Measurements from ENCODE around the gene RGS6.

Gene RGS6

DNA sequence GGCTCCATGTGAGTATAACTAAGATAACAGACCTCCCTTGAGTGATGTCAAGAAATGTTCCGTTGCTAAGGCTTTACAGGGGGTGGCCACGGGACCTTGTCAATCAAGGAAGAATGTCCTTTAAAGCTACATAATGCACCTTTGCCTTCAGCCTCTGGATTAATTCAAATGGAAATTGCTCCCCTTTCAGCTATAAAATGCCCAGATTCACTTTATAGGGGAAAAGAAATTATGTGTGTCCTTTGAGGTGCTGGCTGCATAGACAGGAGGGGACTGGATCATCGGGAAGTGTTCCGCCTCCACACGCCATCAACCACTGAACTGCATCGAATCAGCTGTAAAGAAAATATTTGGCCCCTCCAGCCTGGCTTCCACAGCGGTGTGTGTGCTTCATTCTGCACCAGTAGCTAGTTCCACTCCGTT, 546.3 kb downstream of the RGS6 start:
- H3K27ac ChIP-seq (ENCODE audit: low read depth, low read length) = no peak overlapping the region
- no peaks in the 10 kb centered on the region for H3K36me3 ChIP-seq (ENCODE audit: control insufficient read depth, insufficient read depth, low read length)
- no peak overlapping the region for H3K9ac ChIP-seq (ENCODE audit: low read length)
- H3K27me3 ChIP-seq (ENCODE audit: control insufficient read depth, insufficient read depth, low read length) = no peaks in the 10 kb centered on the region
- H3K4me3 ChIP-seq (ENCODE audit: low read length) = no peak overlapping the region
- no peaks in the 10 kb centered on the region for H3K4me1 ChIP-seq (ENCODE audit: control insufficient read depth, insufficient read depth, low read length)

DNA sequence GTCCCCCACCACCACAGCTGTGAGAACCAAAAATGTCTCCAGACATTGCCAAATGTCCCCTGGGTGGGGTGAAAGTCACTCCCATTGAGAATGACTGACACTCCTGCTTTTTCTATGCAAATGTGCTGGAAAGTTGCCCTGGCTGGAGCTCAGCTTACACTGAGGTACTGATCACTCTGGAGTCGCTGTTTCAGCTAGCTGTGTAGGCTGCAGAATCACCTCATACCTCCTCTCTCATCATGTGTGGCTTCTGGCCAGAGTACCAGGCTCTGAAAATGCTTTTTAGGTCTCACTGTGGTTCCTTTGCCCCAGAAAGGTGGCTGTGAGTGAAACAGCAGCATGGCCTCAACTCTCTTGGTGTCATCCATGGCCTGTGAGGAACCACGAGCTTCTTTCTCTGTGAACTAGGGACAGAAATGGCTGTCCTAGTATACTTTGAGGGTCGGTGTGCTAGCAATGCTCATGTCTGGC, 547.3 kb downstream of the RGS6 start:
- no peak overlapping the region for H3K4me3 ChIP-seq (ENCODE audit: low read length)
- H3K27ac ChIP-seq (ENCODE audit: low read depth, low read length) = no peak overlapping the region
- H3K9ac ChIP-seq (ENCODE audit: low read length) = no peak overlapping the region
- no peaks in the 10 kb centered on the region for H3K27me3 ChIP-seq (ENCODE audit: control insufficient read depth, insufficient read depth, low read length)
- H3K36me3 ChIP-seq (ENCODE audit: control insufficient read depth, insufficient read depth, low read length) = no peaks in the 10 kb centered on the region
- H3K4me1 ChIP-seq (ENCODE audit: control insufficient read depth, insufficient read depth, low read length) = no peaks in the 10 kb centered on the region

DNA sequence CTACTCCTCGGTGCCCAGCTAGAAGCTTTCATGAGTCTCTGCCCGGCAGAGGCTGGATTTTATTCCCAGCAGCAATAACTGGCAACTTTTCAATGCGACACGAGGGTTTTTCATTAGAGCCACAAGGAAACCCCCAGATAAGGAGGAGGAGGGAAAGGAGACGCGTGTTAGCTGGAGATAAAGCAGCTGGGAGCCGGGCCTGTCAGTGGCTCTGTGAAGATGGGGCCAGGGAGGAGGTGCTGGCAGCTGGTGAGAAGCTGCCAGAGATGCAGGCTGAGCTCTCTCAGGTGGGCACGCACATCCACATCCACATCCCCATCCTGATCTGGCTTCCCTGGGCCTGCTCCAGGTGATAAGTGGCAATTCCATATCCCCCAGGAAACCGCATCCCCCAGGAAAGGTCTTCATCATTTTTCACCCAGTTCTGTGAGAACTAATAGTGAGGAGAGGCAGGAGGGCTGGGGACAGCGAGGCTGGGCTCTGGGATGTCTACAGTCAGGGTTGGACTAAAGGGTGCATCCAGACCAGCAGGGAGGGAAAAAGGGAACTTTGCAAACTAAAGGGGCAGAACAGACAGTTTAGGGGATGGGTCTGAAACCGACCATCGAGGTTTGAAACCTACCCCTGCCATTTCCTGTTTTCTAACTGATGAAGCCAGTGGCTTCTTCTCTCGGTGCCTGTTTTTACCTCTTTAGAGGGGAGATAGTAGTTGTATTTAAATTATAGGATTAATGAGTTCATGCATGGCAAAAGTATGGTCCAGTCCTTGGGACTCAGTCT, 548.4 kb downstream of the RGS6 start:
- Histone ChIP-seq H3K9ac (ENCODE audit: low read length) (no peak overlapping the region), H3K27ac (ENCODE audit: low read depth, low read length) (no peak overlapping the region), H3K4me1 (ENCODE audit: control insufficient read depth, insufficient read depth, low read length) (no peaks in the 10 kb centered on the region), H3K27me3 (ENCODE audit: control insufficient read depth, insufficient read depth, low read length) (no peaks in the 10 kb centered on the region), H3K4me3 (ENCODE audit: low read length) (no peak overlapping the region), H3K36me3 (ENCODE audit: control insufficient read depth, insufficient read depth, low read length) (no peaks in the 10 kb centered on the region)

DNA sequence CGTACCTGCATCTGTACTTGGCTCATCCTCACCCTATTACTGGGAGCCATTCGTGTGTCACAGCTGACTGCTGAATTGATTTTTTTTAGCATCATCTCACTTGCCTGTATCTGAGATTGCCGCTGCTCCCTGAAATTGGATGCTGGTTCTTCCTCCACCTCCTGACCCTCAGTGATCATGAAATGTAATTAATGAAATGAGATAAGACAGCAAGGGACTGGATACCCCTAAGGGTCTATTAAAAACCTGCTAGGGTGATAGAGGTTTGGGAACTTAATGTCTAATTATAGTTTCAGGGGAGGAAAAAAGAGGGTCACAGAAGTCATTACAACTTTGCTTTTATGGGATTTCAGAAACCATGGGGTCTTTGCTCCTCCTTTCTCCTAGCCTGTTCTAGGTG, 551.1 kb downstream of the RGS6 start:
- Histone ChIP-seq H3K4me1 (ENCODE audit: control insufficient read depth, insufficient read depth, low read length) (no peaks in the 10 kb centered on the region), H3K27me3 (ENCODE audit: control insufficient read depth, insufficient read depth, low read length) (no peaks in the 10 kb centered on the region), H3K27ac (ENCODE audit: low read depth, low read length) (no peak overlapping the region), H3K36me3 (ENCODE audit: control insufficient read depth, insufficient read depth, low read length) (no peaks in the 10 kb centered on the region), H3K4me3 (ENCODE audit: low read length) (no peak overlapping the region), H3K9ac (ENCODE audit: low read length) (no peak overlapping the region)

DNA sequence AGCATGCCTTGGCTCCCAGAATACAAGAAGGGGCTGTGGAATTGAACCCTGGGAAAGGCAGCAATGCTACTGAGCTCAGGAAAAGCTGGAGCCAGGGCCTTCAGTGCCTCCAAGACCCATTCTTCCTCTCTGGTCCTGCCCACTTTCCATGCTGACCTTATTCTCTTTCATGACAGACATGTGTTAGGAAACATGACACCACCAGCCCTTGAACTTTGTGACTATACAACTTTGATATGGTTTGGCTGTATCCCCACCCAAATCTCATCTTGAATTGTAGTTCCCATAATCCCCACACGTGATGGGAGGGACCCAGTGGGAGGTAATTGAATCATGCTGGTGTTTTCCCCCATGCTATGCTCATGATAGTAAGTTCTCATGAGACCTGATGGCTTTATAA, 553.5 kb downstream of the RGS6 start:
- Histone ChIP-seq H3K36me3 (ENCODE audit: control insufficient read depth, insufficient read depth, low read length) (no peaks in the 10 kb centered on the region), H3K27me3 (ENCODE audit: control insufficient read depth, insufficient read depth, low read length) (no peaks in the 10 kb centered on the region), H3K4me1 (ENCODE audit: control insufficient read depth, insufficient read depth, low read length) (no peaks in the 10 kb centered on the region), H3K4me3 (ENCODE audit: low read length) (no peak overlapping the region), H3K9ac (ENCODE audit: low read length) (no peak overlapping the region), H3K27ac (ENCODE audit: low read depth, low read length) (no peak overlapping the region)

DNA sequence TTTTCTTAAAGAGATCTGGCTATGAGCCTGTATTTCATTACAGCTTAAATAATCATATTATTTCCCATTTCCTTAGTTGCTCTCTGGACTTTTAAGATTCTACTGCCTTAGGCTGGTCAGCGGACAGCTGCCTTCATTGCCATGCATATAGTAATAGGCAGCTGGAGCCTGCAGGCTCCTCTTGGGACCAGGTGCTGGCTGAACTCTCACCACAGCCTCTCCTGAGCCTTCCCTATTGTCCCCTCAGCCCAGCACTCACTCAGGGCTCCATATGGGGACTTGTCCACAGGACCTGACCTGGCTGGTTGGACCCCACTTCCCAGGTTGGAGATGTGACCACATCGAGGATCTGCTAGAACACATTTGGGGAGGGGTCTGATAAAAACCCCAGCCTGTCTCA, 556.3 kb downstream of the RGS6 start:
- H3K27ac ChIP-seq (ENCODE audit: low read depth, low read length) = no peak overlapping the region
- no peak overlapping the region for H3K9ac ChIP-seq (ENCODE audit: low read length)
- H3K27me3 ChIP-seq (ENCODE audit: control insufficient read depth, insufficient read depth, low read length) = no peaks in the 10 kb centered on the region
- no peak overlapping the region for H3K4me3 ChIP-seq (ENCODE audit: low read length)
- no peaks in the 10 kb centered on the region for H3K4me1 ChIP-seq (ENCODE audit: control insufficient read depth, insufficient read depth, low read length)
- H3K36me3 ChIP-seq (ENCODE audit: control insufficient read depth, insufficient read depth, low read length) = no peaks in the 10 kb centered on the region

DNA sequence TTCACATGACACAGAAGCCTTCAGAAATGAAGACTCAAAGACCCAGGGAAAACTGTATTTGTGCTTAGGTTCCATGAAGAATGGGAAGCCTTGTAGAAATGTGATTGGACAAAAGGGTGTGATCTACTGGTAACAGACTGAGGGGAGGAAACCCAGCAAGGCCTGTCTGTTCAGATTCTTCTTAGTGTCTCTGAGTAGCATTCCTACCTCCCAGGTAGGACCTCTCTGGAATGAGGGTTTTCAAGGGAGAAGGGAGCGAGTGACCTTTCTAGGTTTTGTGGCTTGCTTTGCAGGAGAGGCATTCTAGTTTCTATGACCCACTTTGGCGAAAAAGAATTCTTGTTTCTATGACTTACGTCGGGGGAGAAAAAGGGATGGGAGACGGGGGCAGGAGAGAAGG, 560.0 kb downstream of the RGS6 start:
- Histone ChIP-seq H3K36me3 (ENCODE audit: control insufficient read depth, insufficient read depth, low read length) (no peaks in the 10 kb centered on the region), H3K27ac (ENCODE audit: low read depth, low read length) (no peak overlapping the region), H3K4me1 (ENCODE audit: control insufficient read depth, insufficient read depth, low read length) (no peaks in the 10 kb centered on the region), H3K4me3 (ENCODE audit: low read length) (no peak overlapping the region), H3K9ac (ENCODE audit: low read length) (no peak overlapping the region), H3K27me3 (ENCODE audit: control insufficient read depth, insufficient read depth, low read length) (no peaks in the 10 kb centered on the region)

DNA sequence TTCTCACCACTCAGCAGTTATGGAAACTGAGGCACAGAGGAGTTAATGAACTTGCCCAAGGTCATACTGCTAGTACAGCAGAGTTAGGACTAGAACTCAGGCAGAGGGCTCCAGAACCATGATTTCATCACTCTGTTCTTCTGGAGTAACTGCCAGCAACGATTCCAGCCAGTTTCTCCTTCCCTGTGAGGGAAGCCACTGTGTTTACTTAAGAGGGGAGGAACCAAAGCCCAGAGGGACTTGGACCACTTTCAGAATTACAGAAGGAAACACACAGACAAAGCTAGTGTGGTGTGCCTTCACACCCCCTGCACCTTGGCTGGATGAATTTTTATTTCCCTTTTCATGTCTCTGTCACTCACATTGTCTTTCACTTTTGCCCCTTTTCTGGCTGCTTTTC, 563.4 kb downstream of the RGS6 start:
- no peak overlapping the region for H3K27ac ChIP-seq (ENCODE audit: low read depth, low read length)
- no peak overlapping the region for H3K9ac ChIP-seq (ENCODE audit: low read length)
- no peak overlapping the region for H3K4me3 ChIP-seq (ENCODE audit: low read length)
- no peaks in the 10 kb centered on the region for H3K27me3 ChIP-seq (ENCODE audit: control insufficient read depth, insufficient read depth, low read length)
- no peaks in the 10 kb centered on the region for H3K4me1 ChIP-seq (ENCODE audit: control insufficient read depth, insufficient read depth, low read length)
- no peaks in the 10 kb centered on the region for H3K36me3 ChIP-seq (ENCODE audit: control insufficient read depth, insufficient read depth, low read length)

DNA sequence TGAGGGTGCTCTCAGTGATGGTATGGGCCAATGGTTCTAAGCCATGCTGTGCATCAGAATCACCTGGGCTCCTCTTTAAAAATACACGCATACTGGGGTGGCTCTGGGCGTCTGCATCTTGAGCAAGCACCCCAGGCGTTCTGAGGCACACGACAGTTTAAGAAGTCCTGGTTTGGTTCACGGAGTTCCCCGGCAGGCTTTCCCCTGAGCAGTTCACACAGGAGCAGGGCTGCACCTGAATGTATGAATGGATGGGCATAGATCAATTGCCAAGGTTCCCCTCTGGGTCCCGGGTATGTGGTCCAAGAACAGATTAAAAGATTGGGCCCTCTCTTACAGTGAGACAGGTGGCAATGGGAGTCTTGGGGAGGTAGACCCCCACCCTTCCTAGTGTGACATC, 566.4 kb downstream of the RGS6 start:
- Histone ChIP-seq H3K4me1 (ENCODE audit: control insufficient read depth, insufficient read depth, low read length) (no peaks in the 10 kb centered on the region), H3K27ac (ENCODE audit: low read depth, low read length) (no peak overlapping the region), H3K36me3 (ENCODE audit: control insufficient read depth, insufficient read depth, low read length) (no peaks in the 10 kb centered on the region), H3K27me3 (ENCODE audit: control insufficient read depth, insufficient read depth, low read length) (no peaks in the 10 kb centered on the region), H3K9ac (ENCODE audit: low read length) (no peak overlapping the region), H3K4me3 (ENCODE audit: low read length) (no peak overlapping the region)

DNA sequence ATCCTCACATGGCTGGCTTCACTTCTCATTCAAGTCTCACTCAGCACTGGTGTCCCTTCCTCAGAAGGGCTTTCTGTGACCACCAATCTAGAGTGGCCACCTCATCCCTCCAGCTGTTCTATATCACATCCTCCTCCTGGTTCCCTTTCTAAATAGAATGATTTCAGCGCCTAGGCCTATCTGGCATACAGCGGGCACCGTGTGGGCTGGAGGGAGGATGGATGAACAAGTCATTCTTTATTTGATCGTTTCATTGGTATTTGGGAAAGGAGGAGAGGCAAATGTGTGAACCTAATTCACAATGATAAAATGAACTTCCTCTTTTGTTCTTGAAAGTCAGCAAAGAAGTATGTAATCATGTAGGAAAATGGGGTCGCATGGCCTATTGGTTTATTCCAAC, 567.5 kb downstream of the RGS6 start:
- H3K27ac ChIP-seq (ENCODE audit: low read depth, low read length) = no peak overlapping the region
- no peaks in the 10 kb centered on the region for H3K36me3 ChIP-seq (ENCODE audit: control insufficient read depth, insufficient read depth, low read length)
- no peaks in the 10 kb centered on the region for H3K27me3 ChIP-seq (ENCODE audit: control insufficient read depth, insufficient read depth, low read length)
- no peak overlapping the region for H3K9ac ChIP-seq (ENCODE audit: low read length)
- H3K4me3 ChIP-seq (ENCODE audit: low read length) = no peak overlapping the region
- H3K4me1 ChIP-seq (ENCODE audit: control insufficient read depth, insufficient read depth, low read length) = no peaks in the 10 kb centered on the region

DNA sequence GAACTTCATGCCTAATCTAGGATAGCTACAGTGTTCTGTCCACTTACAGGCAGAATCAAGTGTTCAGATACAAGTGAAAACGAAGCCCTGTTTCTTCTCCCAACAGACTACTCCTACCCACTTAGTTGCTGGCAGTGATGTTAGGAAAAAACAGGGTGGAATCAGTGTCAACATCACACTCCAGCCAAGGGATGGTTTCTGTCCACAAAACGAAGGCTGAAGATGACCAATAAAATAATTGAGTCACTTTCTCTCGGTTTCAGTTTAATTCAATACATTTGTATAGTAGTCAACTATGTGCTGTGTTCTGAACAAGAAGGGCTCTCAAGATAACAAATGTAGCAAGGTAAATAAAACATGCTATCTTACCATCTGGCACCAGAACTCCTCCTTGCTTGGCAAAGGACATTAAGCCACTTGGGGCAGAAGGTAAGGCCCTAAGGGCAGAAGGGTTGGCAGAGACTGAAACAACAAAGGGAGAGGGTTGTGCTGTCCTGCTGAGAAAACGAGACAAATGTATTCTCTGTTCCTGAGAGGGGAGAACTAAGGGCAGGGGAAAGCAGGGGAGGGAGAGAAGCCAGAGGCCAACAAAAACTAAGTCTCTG, 568.1 kb downstream of the RGS6 start:
- Histone ChIP-seq H3K27ac (ENCODE audit: low read depth, low read length) (no peak overlapping the region), H3K4me1 (ENCODE audit: control insufficient read depth, insufficient read depth, low read length) (no peaks in the 10 kb centered on the region), H3K36me3 (ENCODE audit: control insufficient read depth, insufficient read depth, low read length) (no peaks in the 10 kb centered on the region), H3K4me3 (ENCODE audit: low read length) (no peak overlapping the region), H3K27me3 (ENCODE audit: control insufficient read depth, insufficient read depth, low read length) (no peaks in the 10 kb centered on the region), H3K9ac (ENCODE audit: low read length) (no peak overlapping the region)

DNA sequence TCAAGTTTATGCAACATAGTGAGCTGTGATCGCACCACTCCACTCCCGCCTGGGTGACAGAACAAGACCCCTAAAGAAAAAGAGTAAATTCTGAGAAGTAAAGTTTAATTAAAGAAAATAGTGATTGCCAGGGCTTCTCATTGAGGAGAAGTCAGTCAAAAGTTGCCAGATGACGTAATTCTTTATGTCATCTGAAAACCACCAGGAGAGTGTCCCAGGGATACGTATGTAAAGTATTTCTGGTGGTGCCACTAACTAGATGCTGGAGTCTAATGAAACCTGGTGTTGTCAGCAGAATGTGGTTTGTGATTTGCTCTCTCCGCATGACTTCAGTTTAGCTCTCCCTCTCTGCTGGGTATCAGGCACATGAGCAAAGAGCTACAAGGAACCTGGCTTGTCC, 569.2 kb downstream of the RGS6 start:
- no peaks in the 10 kb centered on the region for H3K27me3 ChIP-seq (ENCODE audit: control insufficient read depth, insufficient read depth, low read length)
- H3K36me3 ChIP-seq (ENCODE audit: control insufficient read depth, insufficient read depth, low read length) = no peaks in the 10 kb centered on the region
- H3K9ac ChIP-seq (ENCODE audit: low read length) = no peak overlapping the region
- no peaks in the 10 kb centered on the region for H3K4me1 ChIP-seq (ENCODE audit: control insufficient read depth, insufficient read depth, low read length)
- no peak overlapping the region for H3K4me3 ChIP-seq (ENCODE audit: low read length)
- H3K27ac ChIP-seq (ENCODE audit: low read depth, low read length) = no peak overlapping the region

DNA sequence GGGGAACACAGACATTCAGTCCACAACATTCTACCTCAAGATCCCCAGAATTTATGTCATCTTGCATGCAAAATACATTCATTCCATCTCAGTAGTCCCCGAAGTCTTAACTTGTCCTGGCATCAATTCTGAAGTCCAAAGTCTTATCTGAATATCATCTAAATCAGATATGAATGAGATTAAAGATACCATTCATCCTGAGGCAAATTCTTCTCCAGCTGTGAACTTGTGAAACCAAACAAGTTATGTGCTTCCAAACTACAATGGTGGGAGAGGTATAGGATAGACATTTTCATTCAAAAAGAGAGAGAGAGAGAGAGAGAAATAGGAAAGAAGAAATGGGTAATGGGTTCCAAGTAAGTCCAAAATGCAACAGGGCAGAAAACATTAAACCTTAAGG, 571.0 kb downstream of the RGS6 start:
- Histone ChIP-seq H3K27ac (ENCODE audit: low read depth, low read length) (no peak overlapping the region), H3K4me3 (ENCODE audit: low read length) (no peak overlapping the region), H3K4me1 (ENCODE audit: control insufficient read depth, insufficient read depth, low read length) (no peaks in the 10 kb centered on the region), H3K9ac (ENCODE audit: low read length) (no peak overlapping the region), H3K27me3 (ENCODE audit: control insufficient read depth, insufficient read depth, low read length) (no peaks in the 10 kb centered on the region), H3K36me3 (ENCODE audit: control insufficient read depth, insufficient read depth, low read length) (no peaks in the 10 kb centered on the region)
